Spleen (tissue), 11 donors: ENCODE results near the gene CFAP45. TPM values are rescaled to one million over a fixed set of nuclear protein-coding genes. Genes with fewer than 3 reads are reported as not detected.

Source experiments
- DNase-seq: peaks from one replicate; pipeline ENCODE4 v3.0.0-alpha.2; 2020
- H3K27ac ChIP-seq, 8 donors: fragments of 200-600 bp; sonication (generic) in 7 of 8; 1 replicate in 4 of 8; 2 replicates in 4 of 8; pipeline versions ENCODE4 v1.5.0 to v1.8.0; 2016 to 2021; ENCODE audit warnings: inconsistent platforms in 4 of 8, mild to moderate bottlenecking in 4 of 8, moderate library complexity in 1 of 8
- H3K27me3 ChIP-seq, 7 donors: fragments of 200-600 bp; sonication (generic) in 6 of 7; replicated peaks in 1 of 7; 1 replicate in 4 of 7; 2 replicates in 3 of 7; pipeline versions ENCODE4 v1.5.0 to v1.8.0; 2016 to 2021; ENCODE audit warnings: inconsistent platforms in 3 of 7, mild to moderate bottlenecking in 1 of 7
- H3K36me3 ChIP-seq, 6 donors: fragments of 200-600 bp; sonication (generic) in 5 of 6; 1 replicate in 4 of 6; 2 replicates in 2 of 6; pipeline versions ENCODE4 v1.5.0 to v1.8.0; 2016 to 2021; ENCODE audit warnings: inconsistent platforms in 2 of 6
- H3K4me1 ChIP-seq, 6 donors: fragments of 200-600 bp; sonication (generic) in 5 of 6; 1 replicate in 3 of 6; 2 replicates in 3 of 6; pipeline versions ENCODE4 v1.5.0 to v1.8.0; 2016 to 2021; ENCODE audit warnings: inconsistent platforms in 3 of 6
- H3K4me3 ChIP-seq, 8 donors: fragments of 200-600 bp; sonication (generic) in 7 of 8; 1 replicate in 4 of 8; 2 replicates in 4 of 8; pipeline versions ENCODE4 v1.5.0 to v1.8.0; 2016 to 2021; ENCODE audit warnings: inconsistent platforms in 4 of 8, mild to moderate bottlenecking in 4 of 8, moderate library complexity in 2 of 8
- H3K9me3 ChIP-seq, 8 donors: fragments of 200-600 bp; sonication (generic) in 7 of 8; 1 replicate in 4 of 8; 2 replicates in 4 of 8; pipeline versions ENCODE4 v1.5.0 to v1.8.0; 2016 to 2021; ENCODE audit warnings: inconsistent platforms in 4 of 8
- CTCF ChIP-seq, 11 experiments: fragments of 200-600 bp in 7 of 11; fragments of 450-650 bp in 4 of 11; sonication (generic) in 4 of 11; IDR thresholded peaks in 8 of 11; conservative IDR thresholded peaks in 3 of 11; 1 replicate in 7 of 11; 2 replicates in 4 of 11; pipeline versions ENCODE4 v1.4.0 to v1.8.0; 2016 to 2021; ENCODE audit warnings: antibody characterized with exemption in 11 of 11, inconsistent platforms in 4 of 11, mild to moderate bottlenecking in 1 of 11
- POLR2A ChIP-seq, 3 donors: fragments of 450-650 bp; IDR thresholded peaks; one replicate each; pipeline ENCODE4 v1.5.1; 2017; ENCODE audit warnings: antibody characterized with exemption in 3 of 3, mild to moderate bottlenecking in 1 of 3
- POLR2AphosphoS5 ChIP-seq, 3 donors: sonication (generic); formaldehyde crosslinking; IDR thresholded peaks; one replicate each; pipeline ENCODE4 v1.5.1; 2017; ENCODE audit warnings: antibody characterized with exemption in 3 of 3
- WGBS, 5 donors: extraction: QIAGEN DNeasy Blood & Tissue Kit in 3 of 5; methylation state at CpG; one replicate each; pipeline versions ENCODE4 v1.1.5 to v1.1.7; 2013 to 2018; 5-methylcytosine and 5-hydroxymethylcytosine counted together
- intact Hi-C: fragments of 100-400 bp; cut with DNase I; formaldehyde crosslinking; loops from one replicate; pipeline ENCODE4 v1.15.0; 2023; ENCODE audit warnings: low total_unique reads
- polyA plus RNA-seq, 3 donors: library from polyadenylated mRNA; stranded (reverse); fragments of 200-250 nt; gene quantifications; one replicate each; pipeline ENCODE4 v1.2.1, GENCODE V29; 2013
- total RNA-seq, 7 donors: library from RNA; depleted of rRNA in 3 of 7; stranded (reverse); fragments of >200 nt in 3 of 7; fragmentation: NEBNext Ultra II Directional in 4 of 7; extraction: Animal tissue kit (Norgen Biotek cat#: 25700) in 4 of 7; gene quantifications; one replicate each; pipeline versions ENCODE4 v1.1.0 to v1.2.1, GENCODE V29; 2016 to 2021
- donor health status: healthy with polysubstance abuse.
- donor health status: DM: no; HTN: no; CAD: no; lungs with moderate emphysema.
- donor health status: DM: no; HTN: no; CAD: no.
- donor health status: Bipolar disorder and iron deficiency.
- donor health status: healthy.
- donor health status: DM: no; HTN: no; CAD: no.
- donor health status: DM: yes; HTN: yes; CAD: no.

CFAP45 gene
- total and polyA plus RNA-seq, 10 donors: 0.58 to 3.0 (median 1.9) TPM

GRCh38 chr1:159854116-159854692, 45.8 kb downstream of the CFAP45 start:
- Histone ChIP-seq H3K36me3 (no peaks in the 10 kb centered on the region), H3K27me3 (peaks cover 0 to 19% (median 0%) of the 10 kb centered on the region in 7 donors), H3K4me1 (peaks cover 6 to 52% (median 33%) of the 10 kb centered on the region in 6 donors), H3K9me3 (no peaks in the 10 kb centered on the region), H3K27ac (peak overlapping the region; percentile 79 to 96 (median 92)), H3K4me3 (peak overlapping the region; percentile 48 to 88 (median 62))
- TF ChIP-seq CTCF (IDR thresholded peaks at IDR 0.05 in 8 of 11, conservative IDR thresholded peaks at IDR 0.05 in 3 of 11) (no peak), POLR2AphosphoS5 (IDR thresholded peaks at IDR 0.05) (peak in 1 of 3 donors; percentile 20), POLR2A (IDR thresholded peaks at IDR 0.05) (peak in 1 of 3 donors; percentile 33)
- intact Hi-C loops: no loop called here
- 0 to 2% (median 2%) methylated on average over 24 to 31 of the region's 31 CpGs for WGBS, 5 donors
- DNase-seq: peak; percentile 87

GRCh38 chr1:159853417-159854115, 46.4 kb downstream of the CFAP45 start:
- 25 to 32% (median 30%) methylated on average over 6 of the region's 6 CpGs for WGBS, 5 donors
- peak overlapping the region; percentile 79 to 96 (median 92) for H3K27ac ChIP-seq
- H3K27me3 ChIP-seq: peaks cover 0 to 19% (median 0%) of the 10 kb centered on the region in 7 donors

GRCh38 chr1:159851407-159851806, 48.6 kb downstream of the CFAP45 start:
- DNase-seq: no peak
- Histone ChIP-seq H3K27ac (no peak overlapping the region), H3K4me3 (no peak overlapping the region), H3K9me3 (no peaks in the 10 kb centered on the region), H3K4me1 (peaks cover 6 to 53% (median 33%) of the 10 kb centered on the region in 6 donors), H3K36me3 (no peaks in the 10 kb centered on the region), H3K27me3 (peaks cover 0 to 19% (median 0%) of the 10 kb centered on the region in 7 donors)
- TF ChIP-seq CTCF (IDR thresholded peaks at IDR 0.05 in 8 of 11, conservative IDR thresholded peaks at IDR 0.05 in 3 of 11) (no peak), POLR2A (IDR thresholded peaks at IDR 0.05) (no peak), POLR2AphosphoS5 (IDR thresholded peaks at IDR 0.05) (no peak)
- 51 to 83% (median 62%) methylated on average over 1 of the region's 1 CpG for WGBS, 5 donors
- intact Hi-C loops: no loop called here

More at GRCh38 chr1:159853417-159854115, 46.4 kb downstream of the CFAP45 start:
- Histone ChIP-seq H3K9me3 (no peaks in the 10 kb centered on the region), H3K36me3 (no peaks in the 10 kb centered on the region), H3K4me1 (peaks cover 6 to 53% (median 33%) of the 10 kb centered on the region in 6 donors), H3K4me3 (peak overlapping the region; percentile 48 to 88 (median 62))
- intact Hi-C loops: no loop called here
- no peak for TF ChIP-seq POLR2A (IDR thresholded peaks at IDR 0.05)
- TF ChIP-seq POLR2AphosphoS5 (IDR thresholded peaks at IDR 0.05): no peak
- TF ChIP-seq CTCF (IDR thresholded peaks at IDR 0.05 in 8 of 11, conservative IDR thresholded peaks at IDR 0.05 in 3 of 11): no peak
- DNase-seq: no peak
